Body of pancreas (tissue), 4 donors: ENCODE results near the gene PDE11A. TPM values are rescaled to one million over a fixed set of nuclear protein-coding genes. Genes with fewer than 3 reads are reported as not detected.

Experiments
- ATAC-seq: fragments of 150-250 bp; one replicate; pipeline ENCODE4 v1.9.1; 2016
- DNase-seq, 4 donors: peaks; one replicate each; pipeline ENCODE4 v3.0.0-alpha.2; 2019
- H3K27ac ChIP-seq, 4 donors: fragments of 200-600 bp; sonication (generic); 1 replicate in 3 of 4; 2 replicates in 1 of 4; pipeline versions ENCODE4 v1.5.1 to v1.6.1; 2016 to 2019; ENCODE audit warnings: mild to moderate bottlenecking in 1 of 4, mixed read lengths in 1 of 4, moderate library complexity in 1 of 4
- H3K27me3 ChIP-seq, 2 donors: fragments of 200-600 bp; sonication (generic); one replicate each; pipeline ENCODE4 v1.6.0; 2016; ENCODE audit warnings: mild to moderate bottlenecking in 1 of 2
- H3K36me3 ChIP-seq, 2 donors: fragments of 200-600 bp; sonication (generic); replicated peaks in 1 of 2; 2 replicates each; pipeline ENCODE4 v1.5.1; 2016; ENCODE audit warnings: low read depth in 2 of 2; ENCODE audit not compliant: insufficient read depth in 1 of 2
- H3K4me1 ChIP-seq: fragments of 200-600 bp; sonication (generic); one replicate; pipeline ENCODE4 v1.6.0; 2016
- H3K4me3 ChIP-seq, 2 donors: fragments of 200-600 bp; sonication (generic); 1 replicate in 1 of 2; 2 replicates in 1 of 2; pipeline ENCODE4 v1.5.1; 2016 to 2019
- H3K9me3 ChIP-seq, 3 donors: fragments of 200-600 bp; sonication (generic); 1 replicate in 2 of 3; 2 replicates in 1 of 3; pipeline ENCODE4 v1.5.1; 2016
- POLR2A ChIP-seq, 3 donors: fragments of 450-650 bp; IDR thresholded peaks; one replicate each; pipeline ENCODE4 v1.6.1; 2016; ENCODE audit warnings: antibody characterized with exemption in 3 of 3, mild to moderate bottlenecking in 2 of 3
- WGBS, 2 donors: methylation state at CpG; one replicate each; pipeline ENCODE4 v1.1.5; 2017; 5-methylcytosine and 5-hydroxymethylcytosine counted together
- intact Hi-C: fragments of 100-400 bp; cut with DNase I; formaldehyde crosslinking; loops from one replicate; pipeline ENCODE4 v1.15.1; 2023
- total RNA-seq, 2 donors: library from RNA; depleted of rRNA; stranded (reverse); fragments of >200 nt; gene quantifications; one replicate each; pipeline ENCODE4 v1.1.0, GENCODE V29; 2016
- TF ChIP-seq, protein P1 (sequence below), 7 experiments: fragments of 450-650 bp in 4 of 7; fragments of 200-600 bp in 3 of 7; sonication (generic) in 3 of 7; IDR thresholded peaks; one replicate each; pipeline ENCODE4 v1.5.1; 2016 to 2019; ENCODE audit warnings: antibody characterized with exemption in 7 of 7

The PDE11A gene
- total RNA-seq, 2 donors from 2014 or later: 2.6 to 4.0 TPM

DNA sequence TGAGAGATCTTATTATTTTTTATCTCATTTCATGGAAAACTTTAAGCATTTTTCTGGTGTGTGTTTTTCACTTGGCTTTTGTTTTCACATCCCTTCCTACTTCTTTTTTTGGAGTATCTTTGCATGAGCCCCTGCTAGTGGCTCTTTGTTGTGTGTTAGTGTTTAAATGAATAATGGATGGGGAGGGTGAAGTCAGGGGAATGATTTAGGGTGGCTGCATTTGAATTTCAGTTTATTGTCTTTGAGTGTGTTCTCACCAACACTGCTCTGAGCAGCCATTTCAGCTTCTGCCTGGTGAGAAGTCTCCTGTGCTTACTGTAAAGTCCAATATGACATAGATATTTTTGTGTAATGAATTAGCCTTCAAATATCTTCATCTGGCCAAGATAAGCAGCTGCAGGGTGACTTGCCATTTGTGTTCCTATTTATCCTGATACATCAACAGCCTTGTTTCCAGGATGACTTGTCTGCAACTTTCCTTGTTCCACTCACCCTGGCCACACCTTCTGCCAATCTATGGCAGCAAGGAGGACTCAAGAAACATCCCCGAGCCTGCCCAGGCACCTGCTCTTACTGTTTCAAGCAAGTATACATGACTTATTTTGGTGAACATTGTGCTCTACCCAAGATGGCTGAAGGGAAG, 182.6 kb downstream of the PDE11A start:
- no peaks in the 10 kb centered on the region for H3K27me3 ChIP-seq
- H3K9me3 ChIP-seq: no peaks in the 10 kb centered on the region
- no peak overlapping the region for H3K4me3 ChIP-seq
- TF ChIP-seq, protein P1, sequence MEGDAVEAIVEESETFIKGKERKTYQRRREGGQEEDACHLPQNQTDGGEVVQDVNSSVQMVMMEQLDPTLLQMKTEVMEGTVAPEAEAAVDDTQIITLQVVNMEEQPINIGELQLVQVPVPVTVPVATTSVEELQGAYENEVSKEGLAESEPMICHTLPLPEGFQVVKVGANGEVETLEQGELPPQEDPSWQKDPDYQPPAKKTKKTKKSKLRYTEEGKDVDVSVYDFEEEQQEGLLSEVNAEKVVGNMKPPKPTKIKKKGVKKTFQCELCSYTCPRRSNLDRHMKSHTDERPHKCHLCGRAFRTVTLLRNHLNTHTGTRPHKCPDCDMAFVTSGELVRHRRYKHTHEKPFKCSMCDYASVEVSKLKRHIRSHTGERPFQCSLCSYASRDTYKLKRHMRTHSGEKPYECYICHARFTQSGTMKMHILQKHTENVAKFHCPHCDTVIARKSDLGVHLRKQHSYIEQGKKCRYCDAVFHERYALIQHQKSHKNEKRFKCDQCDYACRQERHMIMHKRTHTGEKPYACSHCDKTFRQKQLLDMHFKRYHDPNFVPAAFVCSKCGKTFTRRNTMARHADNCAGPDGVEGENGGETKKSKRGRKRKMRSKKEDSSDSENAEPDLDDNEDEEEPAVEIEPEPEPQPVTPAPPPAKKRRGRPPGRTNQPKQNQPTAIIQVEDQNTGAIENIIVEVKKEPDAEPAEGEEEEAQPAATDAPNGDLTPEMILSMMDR (IDR thresholded peaks at IDR 0.05): no peak
- no peak for TF ChIP-seq POLR2A (IDR thresholded peaks at IDR 0.05)
- no peaks in the 10 kb centered on the region for H3K36me3 ChIP-seq
- intact Hi-C loops: no loop called here
- ATAC-seq: no peak
- WGBS, 2 donors: 58 to 89% methylated on average over 1 of the region's 1 CpG
- H3K4me1 ChIP-seq: no peaks in the 10 kb centered on the region
- DNase-seq: no peak
- no peak overlapping the region for H3K27ac ChIP-seq

DNA sequence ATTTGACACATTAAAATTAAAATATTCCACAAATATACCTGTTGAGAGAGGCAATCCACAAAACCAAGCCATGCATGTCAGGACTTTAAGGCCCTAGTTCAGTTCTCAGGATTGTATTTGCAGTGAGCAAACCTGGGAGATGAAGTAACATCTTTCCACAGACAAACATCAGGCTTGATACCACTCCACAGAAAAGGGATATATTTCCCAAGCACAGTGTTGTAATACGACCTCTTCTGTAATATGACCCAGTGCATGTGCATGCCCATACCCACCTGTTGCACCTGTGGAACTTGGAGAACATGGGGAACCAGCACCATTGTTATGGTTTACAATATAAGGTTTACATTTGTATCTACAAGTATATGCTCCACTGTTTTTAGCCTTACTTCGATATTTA, 184.0 kb downstream of the PDE11A start:
- 57 to 75% methylated on average over 2 of the region's 2 CpGs for WGBS, 2 donors
- intact Hi-C loops: no loop called here

DNA sequence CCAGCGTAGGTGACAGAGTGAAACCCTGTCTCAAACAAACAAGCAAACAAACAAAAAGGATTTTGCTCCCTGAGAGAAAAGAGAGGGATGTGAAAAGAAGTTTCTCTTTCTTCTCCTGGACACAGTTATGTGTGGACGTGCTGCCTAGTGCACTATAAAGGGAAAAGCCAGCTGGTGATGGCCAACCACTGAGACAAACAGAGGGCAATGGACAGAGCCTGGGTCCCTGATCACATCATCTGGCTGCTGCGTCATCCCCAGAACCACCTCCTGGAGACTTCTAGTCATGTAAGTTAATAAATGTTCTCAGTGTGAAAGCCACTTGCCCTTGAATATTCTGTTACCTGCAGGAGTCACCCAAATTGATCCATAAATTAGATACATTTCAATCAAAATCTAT, 184.9 kb downstream of the PDE11A start:
- no peak for TF ChIP-seq POLR2A (IDR thresholded peaks at IDR 0.05)
- TF ChIP-seq, protein P1 (IDR thresholded peaks at IDR 0.05): no peak
- Histone ChIP-seq H3K4me3 (no peak overlapping the region), H3K36me3 (no peaks in the 10 kb centered on the region), H3K27me3 (no peaks in the 10 kb centered on the region), H3K4me1 (no peaks in the 10 kb centered on the region), H3K9me3 (no peaks in the 10 kb centered on the region), H3K27ac (no peak overlapping the region)
- WGBS, 2 donors: 90 to 91% methylated on average over 3 of the region's 3 CpGs
- ATAC-seq: no peak
- DNase-seq: no peak
- intact Hi-C loops: no loop called here

More for the DNA sequence above, 184.0 kb downstream of the PDE11A start:
- ATAC-seq (no peak), DNase-seq (no peak)
- Histone ChIP-seq H3K27ac (no peak overlapping the region), H3K4me3 (no peak overlapping the region), H3K36me3 (no peaks in the 10 kb centered on the region), H3K27me3 (no peaks in the 10 kb centered on the region), H3K9me3 (no peaks in the 10 kb centered on the region), H3K4me1 (no peaks in the 10 kb centered on the region)
- TF ChIP-seq, protein P1 (IDR thresholded peaks at IDR 0.05): no peak
- no peak for TF ChIP-seq POLR2A (IDR thresholded peaks at IDR 0.05)

DNA sequence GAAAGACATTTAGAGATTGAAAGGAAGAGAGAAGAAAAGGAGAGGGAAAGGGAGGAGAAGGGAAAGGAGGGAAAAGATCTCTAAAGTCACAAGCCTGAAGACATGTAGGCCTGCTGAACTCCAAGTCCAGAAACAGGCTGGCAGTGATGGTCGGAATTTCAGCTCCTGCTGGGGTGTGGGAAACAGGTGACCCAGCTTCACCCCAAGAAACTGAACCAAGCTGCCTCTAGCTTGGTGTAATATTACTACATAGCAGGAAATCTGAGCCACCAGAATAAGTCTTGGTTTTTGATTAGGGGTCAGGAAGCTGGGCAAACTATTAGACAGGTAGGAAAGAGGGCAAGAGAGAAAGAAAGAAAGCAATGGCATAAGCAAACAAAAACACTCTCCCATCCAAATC, 185.8 kb downstream of the PDE11A start:
- 83 to 91% methylated on average over 1 of the region's 1 CpG for WGBS, 2 donors
- no peaks in the 10 kb centered on the region for H3K9me3 ChIP-seq
- no peak for TF ChIP-seq POLR2A (IDR thresholded peaks at IDR 0.05)
- TF ChIP-seq, protein P1 (IDR thresholded peaks at IDR 0.05): no peak
- H3K27me3 ChIP-seq: no peaks in the 10 kb centered on the region
- ATAC-seq: no peak
- intact Hi-C loops: no loop called here
- H3K4me1 ChIP-seq: no peaks in the 10 kb centered on the region
- no peak for DNase-seq
- H3K27ac ChIP-seq: no peak overlapping the region
- no peak overlapping the region for H3K4me3 ChIP-seq
- no peaks in the 10 kb centered on the region for H3K36me3 ChIP-seq

DNA sequence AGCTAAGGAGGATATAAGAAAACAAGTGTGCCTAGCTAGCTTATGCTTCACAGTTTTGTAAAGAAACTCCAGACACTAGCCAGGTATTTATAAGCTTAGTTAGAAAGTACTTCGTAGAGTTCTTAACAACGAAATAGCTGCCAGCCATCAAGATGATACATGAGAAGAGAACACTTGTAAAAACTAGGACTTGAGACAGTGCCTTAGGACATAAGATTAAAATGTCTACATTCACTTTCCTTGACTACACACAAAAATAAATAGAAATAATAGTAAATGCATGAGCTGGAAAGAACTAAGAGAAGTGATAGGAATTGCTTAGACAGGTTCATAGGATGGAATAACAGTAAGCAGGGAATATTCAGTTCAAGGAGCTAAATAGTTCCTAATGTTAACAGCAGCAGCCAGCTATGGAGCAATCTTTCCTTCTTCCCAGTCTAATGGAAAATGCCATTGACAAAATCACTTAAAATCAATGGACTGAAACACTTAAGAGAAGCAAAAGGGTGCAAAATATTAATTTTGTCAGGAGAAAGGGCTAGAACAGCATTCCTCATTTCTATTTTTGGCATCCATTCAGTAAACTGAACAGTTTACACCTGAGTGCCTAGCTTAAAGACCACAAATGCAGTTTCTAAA, 186.6 kb downstream of the PDE11A start:
- DNase-seq (no peak), ATAC-seq (no peak)
- Histone ChIP-seq H3K27me3 (no peaks in the 10 kb centered on the region), H3K4me3 (no peak overlapping the region), H3K36me3 (no peaks in the 10 kb centered on the region), H3K4me1 (no peaks in the 10 kb centered on the region), H3K9me3 (no peaks in the 10 kb centered on the region), H3K27ac (no peak overlapping the region)
- 65 to 77% methylated on average over 2 of the region's 2 CpGs for WGBS, 2 donors
- intact Hi-C loops: no loop called here
- TF ChIP-seq POLR2A (IDR thresholded peaks at IDR 0.05): no peak
- TF ChIP-seq, protein P1 (IDR thresholded peaks at IDR 0.05): no peak
